Coronary artery (tissue), 2 donors: ENCODE measurements around the gene ANKRD39.
A peak's percentile ranks its signal among the peaks of the same experiment; 100 is the strongest.

Experiments
- DNase-seq: peaks from one replicate; pipeline ENCODE4 v3.0.0-alpha.2; 2017; ENCODE audit warnings: low spot score
- H3K27ac ChIP-seq, 2 donors: fragments of 200-600 bp; sonication (generic); one replicate each; pipeline ENCODE4 v1.5.1; 2016 to 2019
- H3K4me3 ChIP-seq: fragments of 200-600 bp; sonication (generic); 2 replicates; pipeline ENCODE4 v1.5.1; 2016; ENCODE audit warnings: mild to moderate bottlenecking, moderate library complexity
- CTCF ChIP-seq: fragments of 200-600 bp; sonication (generic); IDR thresholded peaks from one replicate; pipeline ENCODE4 v1.5.1; 2019; ENCODE audit warnings: antibody characterized with exemption

The ANKRD39 gene

GRCh38 chr2:96841701-96842495 is 15.9 kb downstream of the ANKRD39 start:
- H3K27ac ChIP-seq, result no peak overlapping the region
- no peak for TF ChIP-seq CTCF
- DNase-seq, result no peak
- H3K4me3 ChIP-seq, result no peak overlapping the region

- Histone ChIP-seq H3K27ac (no peak overlapping the region), H3K4me3 (no peak overlapping the region)
- TF ChIP-seq CTCF, result no peak
- no peak for DNase-seq
Observed at GRCh38 chr2:96839875-96840850, 17.7 kb downstream of the ANKRD39 start.

GRCh38 chr2:96839293-96839874 is 18.4 kb downstream of the ANKRD39 start:
- DNase-seq, result peak; percentile 62
- no peak for TF ChIP-seq CTCF
- Histone ChIP-seq H3K4me3 (no peak overlapping the region), H3K27ac (no peak overlapping the region)

GRCh38 chr2:96838345-96839292 is 19.2 kb downstream of the ANKRD39 start:
- DNase-seq, result peak; percentile 69
- no peak for TF ChIP-seq CTCF
- H3K4me3 ChIP-seq, result no peak overlapping the region
- no peak overlapping the region for H3K27ac ChIP-seq

- Histone ChIP-seq H3K4me3 (no peak overlapping the region), H3K27ac (no peak overlapping the region)
- TF ChIP-seq CTCF, result no peak
- no peak for DNase-seq
Observed at GRCh38 chr2:96837575-96837974, 20.2 kb downstream of the ANKRD39 start.

- no peak for DNase-seq
- TF ChIP-seq CTCF, result no peak
- Histone ChIP-seq H3K4me3 (no peak overlapping the region), H3K27ac (no peak overlapping the region)
Observed at GRCh38 chr2:96835830-96836229, 22.0 kb downstream of the ANKRD39 start.
